ENCODE results near the gene JMY.
A peak's percentile ranks its signal among the peaks of the same experiment; 100 is the strongest.

DNA sequence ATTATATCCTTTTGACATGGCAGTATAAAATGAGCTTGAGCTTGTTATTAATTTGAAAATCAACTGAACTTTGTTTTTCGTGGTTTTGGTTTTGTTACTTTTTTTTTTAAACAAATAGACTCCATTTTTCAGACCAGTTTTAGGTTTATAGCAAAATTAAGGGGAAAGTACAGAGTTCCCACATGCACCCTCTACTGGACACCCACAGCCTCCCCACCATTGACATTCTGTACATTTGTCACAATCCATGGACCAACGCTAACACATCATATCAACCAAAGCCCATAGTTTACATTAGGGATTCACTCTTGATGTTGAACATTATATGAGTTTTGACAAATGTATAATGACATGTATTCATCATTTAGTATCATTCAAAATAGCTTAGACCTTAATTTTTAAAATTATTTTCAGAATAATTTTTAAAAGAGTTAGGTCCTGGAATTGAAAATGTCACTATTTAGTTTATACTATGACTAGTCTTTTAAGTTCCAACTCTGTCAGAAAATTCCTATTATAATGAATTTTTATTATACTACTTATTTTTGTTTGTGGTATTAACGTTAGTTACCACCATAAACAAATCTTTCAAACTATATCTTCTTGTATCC lies 35.3 kb upstream of the JMY start:
- TF ChIP-seq EZH2 (IDR thresholded peaks at IDR 0.05; ENCODE audit: insufficient read depth, low read length), result no peak
- TF ChIP-seq, protein P1, sequence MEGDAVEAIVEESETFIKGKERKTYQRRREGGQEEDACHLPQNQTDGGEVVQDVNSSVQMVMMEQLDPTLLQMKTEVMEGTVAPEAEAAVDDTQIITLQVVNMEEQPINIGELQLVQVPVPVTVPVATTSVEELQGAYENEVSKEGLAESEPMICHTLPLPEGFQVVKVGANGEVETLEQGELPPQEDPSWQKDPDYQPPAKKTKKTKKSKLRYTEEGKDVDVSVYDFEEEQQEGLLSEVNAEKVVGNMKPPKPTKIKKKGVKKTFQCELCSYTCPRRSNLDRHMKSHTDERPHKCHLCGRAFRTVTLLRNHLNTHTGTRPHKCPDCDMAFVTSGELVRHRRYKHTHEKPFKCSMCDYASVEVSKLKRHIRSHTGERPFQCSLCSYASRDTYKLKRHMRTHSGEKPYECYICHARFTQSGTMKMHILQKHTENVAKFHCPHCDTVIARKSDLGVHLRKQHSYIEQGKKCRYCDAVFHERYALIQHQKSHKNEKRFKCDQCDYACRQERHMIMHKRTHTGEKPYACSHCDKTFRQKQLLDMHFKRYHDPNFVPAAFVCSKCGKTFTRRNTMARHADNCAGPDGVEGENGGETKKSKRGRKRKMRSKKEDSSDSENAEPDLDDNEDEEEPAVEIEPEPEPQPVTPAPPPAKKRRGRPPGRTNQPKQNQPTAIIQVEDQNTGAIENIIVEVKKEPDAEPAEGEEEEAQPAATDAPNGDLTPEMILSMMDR (IDR thresholded peaks at IDR 0.05; ENCODE audit: insufficient read depth, low read depth, low read length), result peak; percentile 33

Data from astrocyte (in vitro differentiated cells and primary cell).